ENCODE measurements around the gene RTN3.

Gene RTN3

GRCh38 chr11:63738720-63739360 lies 57.5 kb downstream of the RTN3 start:
- Histone ChIP-seq H3K79me2 (ENCODE audit: control insufficient read depth, insufficient read depth, low read length, poor library complexity) (no peaks in the 10 kb centered on the region), H3K79me1 (ENCODE audit: low read length) (no peaks in the 10 kb centered on the region), H2AFZ (ENCODE audit: insufficient read depth, low read length, poor library complexity) (no peak overlapping the region), H3K9ac (ENCODE audit: low read length) (no peak overlapping the region), H4K12ac (ENCODE audit: low read depth, low read length) (no peak overlapping the region), H3K14ac (ENCODE audit: low read length) (no peak overlapping the region), H3K4me2 (ENCODE audit: low read length) (no peak overlapping the region), H3K4me1 (ENCODE audit: control insufficient read depth in 1 of 2, insufficient read depth in 2 of 2, low read length in 2 of 2) (peaks cover 2 to 3% of the 10 kb centered on the region in 2 experiments), H2AK5ac (ENCODE audit: low read length) (no peak overlapping the region), H3K9me3 (ENCODE audit: insufficient read depth, low read depth, low read length) (no peaks in the 10 kb centered on the region), H4K8ac (ENCODE audit: low read depth, low read length) (no peak overlapping the region), H3K4me3 (ENCODE audit: low read depth, low read length) (no peak overlapping the region), H2BK12ac (ENCODE audit: low read length) (no peak overlapping the region), H3K27me3 (ENCODE audit: insufficient read depth, low read length) (no peaks in the 10 kb centered on the region), H3K18ac (ENCODE audit: low read length) (no peak overlapping the region), H4K91ac (ENCODE audit: low read depth, low read length) (no peak overlapping the region), H3K27ac (ENCODE audit: low read depth, low read length) (no peak overlapping the region), H2BK5ac (ENCODE audit: low read depth, low read length, poor library complexity) (no peak overlapping the region), H2BK120ac (ENCODE audit: insufficient read depth, low read length, poor library complexity) (no peak overlapping the region), H3K23ac (ENCODE audit: low read length) (no peak overlapping the region), H3K4ac (ENCODE audit: low read depth, low read length) (no peak overlapping the region), H3K36me3 (ENCODE audit: control insufficient read depth in 1 of 2, insufficient read depth in 2 of 2, low read length in 2 of 2) (no peaks in the 10 kb centered on the region)
- peak; percentile 72 to 93 for DNase-seq
- whole genome bisulfite sequencing (ENCODE audit: extremely low coverage, insufficient coverage, insufficient read length) = no CpG with 5 or more reads among the region's 8 CpGs

DNA sequence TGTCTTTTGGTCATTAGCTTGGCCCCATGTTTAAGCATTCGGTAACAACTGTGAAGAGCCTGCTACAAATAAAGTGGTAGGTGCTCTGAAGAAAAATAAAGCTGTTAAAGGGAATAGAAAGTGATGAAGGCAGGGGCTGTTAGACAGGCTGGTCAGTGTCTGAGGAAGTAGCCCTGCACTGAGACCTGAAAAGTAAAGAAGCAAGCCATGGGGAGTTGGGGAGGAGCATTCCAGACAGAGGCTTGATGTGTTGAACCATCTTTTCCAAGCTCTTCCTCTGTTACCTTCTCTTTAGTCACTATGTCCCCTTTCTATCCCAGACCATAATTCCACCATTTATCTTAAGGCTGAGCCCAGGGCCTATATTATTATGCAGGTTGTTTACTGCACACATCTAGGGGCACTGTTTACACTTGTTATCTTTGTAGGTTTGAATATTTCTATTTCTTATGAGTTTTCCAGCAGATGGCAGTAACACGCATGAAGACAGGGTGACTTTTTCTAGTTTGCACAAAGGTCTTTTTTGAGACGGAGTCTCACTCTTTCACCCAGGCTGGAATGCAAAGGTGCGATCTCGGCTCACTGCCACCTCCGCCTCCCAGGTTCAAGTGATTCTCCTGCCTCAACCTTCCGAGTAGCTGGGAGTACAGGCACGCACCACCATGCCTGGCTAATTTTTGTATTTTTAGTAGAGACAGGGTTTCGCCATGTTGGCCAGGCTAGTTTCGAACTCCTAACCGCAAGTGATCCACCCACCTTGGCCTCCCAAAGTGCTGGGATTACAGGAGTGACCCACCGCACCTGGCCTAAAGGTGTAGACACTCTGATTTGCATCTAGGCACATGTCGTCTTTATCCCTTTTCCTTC lies 64.2 kb downstream of the RTN3 start:
- no peak overlapping the region for H3K4me2 ChIP-seq (ENCODE audit: low read length)
- H2BK120ac ChIP-seq (ENCODE audit: insufficient read depth, low read length, poor library complexity) = no peak overlapping the region
- H3K27me3 ChIP-seq (ENCODE audit: insufficient read depth, low read length) = no peaks in the 10 kb centered on the region
- no peaks in the 10 kb centered on the region for H3K79me2 ChIP-seq (ENCODE audit: control insufficient read depth, insufficient read depth, low read length, poor library complexity)
- no peaks in the 10 kb centered on the region for H3K4me1 ChIP-seq (ENCODE audit: control insufficient read depth in 1 of 2, insufficient read depth in 2 of 2, low read length in 2 of 2)
- H2AFZ ChIP-seq (ENCODE audit: insufficient read depth, low read length, poor library complexity) = no peak overlapping the region
- H4K8ac ChIP-seq (ENCODE audit: low read depth, low read length) = no peak overlapping the region
- no peak overlapping the region for H3K9ac ChIP-seq (ENCODE audit: low read length)
- H3K9me3 ChIP-seq (ENCODE audit: insufficient read depth, low read depth, low read length) = no peaks in the 10 kb centered on the region
- no peak overlapping the region for H4K91ac ChIP-seq (ENCODE audit: low read depth, low read length)
- no peak overlapping the region for H3K4ac ChIP-seq (ENCODE audit: low read depth, low read length)
- no peak overlapping the region for H4K12ac ChIP-seq (ENCODE audit: low read depth, low read length)
- no CpG with 5 or more reads among the region's 13 CpGs for WGBS (ENCODE audit: extremely low coverage, insufficient coverage, insufficient read length)
- no peaks in the 10 kb centered on the region for H3K79me1 ChIP-seq (ENCODE audit: low read length)
- H2AK5ac ChIP-seq (ENCODE audit: low read length) = no peak overlapping the region
- peak in 1 of 2 donors; percentile 40 for DNase-seq
- H2BK5ac ChIP-seq (ENCODE audit: low read depth, low read length, poor library complexity) = no peak overlapping the region
- H2BK12ac ChIP-seq (ENCODE audit: low read length) = no peak overlapping the region
- H3K27ac ChIP-seq (ENCODE audit: low read depth, low read length) = no peak overlapping the region
- no peak overlapping the region for H3K4me3 ChIP-seq (ENCODE audit: low read depth, low read length)
- no peak overlapping the region for H3K23ac ChIP-seq (ENCODE audit: low read length)
- H3K14ac ChIP-seq (ENCODE audit: low read length) = no peak overlapping the region
- H3K18ac ChIP-seq (ENCODE audit: low read length) = no peak overlapping the region
- H3K36me3 ChIP-seq (ENCODE audit: control insufficient read depth in 1 of 2, insufficient read depth in 2 of 2, low read length in 2 of 2) = peaks cover 2 to 6% of the 10 kb centered on the region in 2 experiments

DNA sequence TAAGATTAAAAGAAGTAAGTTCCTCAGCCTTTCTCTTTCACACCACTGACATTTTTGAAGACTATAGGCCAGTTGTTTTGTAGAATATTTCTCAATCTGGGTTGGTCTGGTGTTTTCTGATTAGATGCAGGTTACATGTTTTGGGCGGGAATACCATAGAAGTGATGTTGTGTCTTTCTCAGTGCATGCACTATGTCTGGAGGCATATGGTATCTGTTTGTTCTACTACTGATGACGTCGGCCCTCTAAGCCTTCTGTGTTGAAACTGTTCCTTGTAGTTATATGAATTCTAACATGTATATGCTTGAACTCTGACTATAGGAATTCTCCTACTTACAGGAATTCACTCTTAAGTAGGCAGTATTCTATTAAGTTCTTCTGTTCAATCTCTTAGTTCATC lies 65.7 kb downstream of the RTN3 start:
- Histone ChIP-seq H3K27me3 (ENCODE audit: insufficient read depth, low read length) (no peaks in the 10 kb centered on the region), H4K12ac (ENCODE audit: low read depth, low read length) (no peak overlapping the region), H3K4me2 (ENCODE audit: low read length) (no peak overlapping the region), H3K9me3 (ENCODE audit: insufficient read depth, low read depth, low read length) (no peaks in the 10 kb centered on the region), H3K79me1 (ENCODE audit: low read length) (no peaks in the 10 kb centered on the region), H3K4ac (ENCODE audit: low read depth, low read length) (no peak overlapping the region), H3K18ac (ENCODE audit: low read length) (no peak overlapping the region), H2BK12ac (ENCODE audit: low read length) (no peak overlapping the region), H3K4me3 (ENCODE audit: low read depth, low read length) (no peak overlapping the region), H2BK5ac (ENCODE audit: low read depth, low read length, poor library complexity) (no peak overlapping the region), H2AFZ (ENCODE audit: insufficient read depth, low read length, poor library complexity) (no peak overlapping the region), H4K8ac (ENCODE audit: low read depth, low read length) (no peak overlapping the region), H3K4me1 (ENCODE audit: control insufficient read depth in 1 of 2, insufficient read depth in 2 of 2, low read length in 2 of 2) (no peaks in the 10 kb centered on the region), H3K9ac (ENCODE audit: low read length) (no peak overlapping the region), H3K14ac (ENCODE audit: low read length) (no peak overlapping the region), H3K23ac (ENCODE audit: low read length) (no peak overlapping the region), H2BK120ac (ENCODE audit: insufficient read depth, low read length, poor library complexity) (no peak overlapping the region), H3K27ac (ENCODE audit: low read depth, low read length) (no peak overlapping the region), H3K79me2 (ENCODE audit: control insufficient read depth, insufficient read depth, low read length, poor library complexity) (no peaks in the 10 kb centered on the region), H4K91ac (ENCODE audit: low read depth, low read length) (no peak overlapping the region), H3K36me3 (ENCODE audit: control insufficient read depth in 1 of 2, insufficient read depth in 2 of 2, low read length in 2 of 2) (peaks cover 9 to 10% of the 10 kb centered on the region in 2 experiments), H2AK5ac (ENCODE audit: low read length) (no peak overlapping the region)
- WGBS (ENCODE audit: extremely low coverage, insufficient coverage, insufficient read length) = no CpG with 5 or more reads among the region's 3 CpGs
- DNase-seq = peak in 1 of 2 donors; percentile 31

DNA sequence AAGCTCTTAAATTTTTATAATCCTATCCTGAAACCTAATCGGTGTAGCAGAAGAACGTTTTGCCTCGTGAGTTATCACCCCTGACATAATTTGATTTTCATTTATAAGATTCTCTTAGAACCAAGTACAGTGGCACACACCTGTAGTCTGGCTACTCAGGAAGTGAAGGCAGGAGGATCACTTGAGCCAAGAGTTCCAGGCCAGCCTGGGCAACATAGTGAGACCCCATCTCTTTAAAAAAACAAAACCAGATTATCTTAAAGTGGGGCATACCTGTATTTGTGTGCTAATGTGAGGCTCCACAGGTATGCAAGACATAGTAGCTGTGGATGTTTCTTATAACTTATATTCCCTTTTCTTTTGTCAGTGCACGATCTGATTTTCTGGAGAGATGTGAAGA lies 68.3 kb downstream of the RTN3 start:
- H2BK120ac ChIP-seq (ENCODE audit: insufficient read depth, low read length, poor library complexity) = no peak overlapping the region
- no peak overlapping the region for H2BK12ac ChIP-seq (ENCODE audit: low read length)
- H2AFZ ChIP-seq (ENCODE audit: insufficient read depth, low read length, poor library complexity) = no peak overlapping the region
- no peak for DNase-seq
- no peak overlapping the region for H4K12ac ChIP-seq (ENCODE audit: low read depth, low read length)
- no peak overlapping the region for H2AK5ac ChIP-seq (ENCODE audit: low read length)
- no peak overlapping the region for H3K9ac ChIP-seq (ENCODE audit: low read length)
- no peak overlapping the region for H3K4ac ChIP-seq (ENCODE audit: low read depth, low read length)
- no peak overlapping the region for H4K8ac ChIP-seq (ENCODE audit: low read depth, low read length)
- H3K79me1 ChIP-seq (ENCODE audit: low read length) = no peaks in the 10 kb centered on the region
- no peak overlapping the region for H3K14ac ChIP-seq (ENCODE audit: low read length)
- no peak overlapping the region for H3K18ac ChIP-seq (ENCODE audit: low read length)
- H3K4me3 ChIP-seq (ENCODE audit: low read depth, low read length) = no peak overlapping the region
- no peaks in the 10 kb centered on the region for H3K79me2 ChIP-seq (ENCODE audit: control insufficient read depth, insufficient read depth, low read length, poor library complexity)
- H3K23ac ChIP-seq (ENCODE audit: low read length) = no peak overlapping the region
- H3K27ac ChIP-seq (ENCODE audit: low read depth, low read length) = no peak overlapping the region
- H2BK5ac ChIP-seq (ENCODE audit: low read depth, low read length, poor library complexity) = no peak overlapping the region
- no peaks in the 10 kb centered on the region for H3K4me1 ChIP-seq (ENCODE audit: control insufficient read depth in 1 of 2, insufficient read depth in 2 of 2, low read length in 2 of 2)
- WGBS (ENCODE audit: extremely low coverage, insufficient coverage, insufficient read length) = no CpG with 5 or more reads among the region's 4 CpGs
- H3K4me2 ChIP-seq (ENCODE audit: low read length) = no peak overlapping the region
- no peak overlapping the region for H4K91ac ChIP-seq (ENCODE audit: low read depth, low read length)
- peaks cover 10 to 13% of the 10 kb centered on the region in 2 experiments for H3K36me3 ChIP-seq (ENCODE audit: control insufficient read depth in 1 of 2, insufficient read depth in 2 of 2, low read length in 2 of 2)
- H3K9me3 ChIP-seq (ENCODE audit: insufficient read depth, low read depth, low read length) = no peaks in the 10 kb centered on the region
- no peaks in the 10 kb centered on the region for H3K27me3 ChIP-seq (ENCODE audit: insufficient read depth, low read length)

All from trophoblast cell (in vitro differentiated cells and primary cell).